Natural killer cell (primary cell): ENCODE data around the gene C19orf67. TPM values are rescaled to one million over a fixed set of nuclear protein-coding genes. Genes with fewer than 3 reads are reported as not detected.

Experiments
- ATAC-seq, 3 donors: fragments of 150-1000 bp in 2 of 3; fragments of 200-7000 bp in 1 of 3; cut with Tn5 transposase; 1 replicate in 1 of 3; 2 replicates in 2 of 3; pipeline ENCODE4 v1.10.0; 2021; ENCODE audit warnings: mild to moderate bottlenecking in 2 of 3, moderate library complexity in 2 of 3
- DNase-seq, 2 donors: peaks; one replicate each; pipeline versions ENCODE4 v3.0.0 to v3.0.0-alpha.2; 2013 to 2021; ENCODE audit warnings: mixed read lengths in 1 of 2
- H3K27ac ChIP-seq: one replicate; pipeline ENCODE4 v1.5.1; 2013; ENCODE audit warnings: mild to moderate bottlenecking, low read length
- H3K27me3 ChIP-seq: one replicate; pipeline ENCODE4 v1.6.1; 2013; ENCODE audit warnings: low read length; ENCODE audit not compliant: control insufficient read depth, insufficient read depth
- H3K36me3 ChIP-seq: one replicate; pipeline ENCODE4 v1.6.1; 2013; ENCODE audit warnings: low read length; ENCODE audit not compliant: control insufficient read depth, insufficient read depth
- H3K4me1 ChIP-seq: one replicate; pipeline ENCODE4 v1.6.1; 2013; ENCODE audit warnings: low read length; ENCODE audit not compliant: control insufficient read depth, insufficient read depth
- H3K4me3 ChIP-seq: one replicate; pipeline ENCODE4 v1.5.1; 2013; ENCODE audit warnings: low read length
- H3K9me3 ChIP-seq: one replicate; pipeline ENCODE4 v1.6.1; 2013; ENCODE audit warnings: low read length; ENCODE audit not compliant: control insufficient read depth, insufficient read depth
- H3K27ac Mint-ChIP-seq, 2 donors: one replicate each; pipeline ENCODE4 v1.8.0; 2022; ENCODE audit warnings: mild to moderate bottlenecking in 2 of 2, mixed read lengths in 2 of 2, moderate library complexity in 1 of 2
- H3K27me3 Mint-ChIP-seq, 2 donors: one replicate each; pipeline ENCODE4 v1.8.0; 2022; ENCODE audit warnings: low read depth in 2 of 2, mixed read lengths in 2 of 2
- H3K36me3 Mint-ChIP-seq: one replicate; pipeline ENCODE4 v1.8.0; 2022; ENCODE audit warnings: mixed read lengths
- H3K4me1 Mint-ChIP-seq, 2 donors: one replicate each; pipeline ENCODE4 v1.8.0; 2022; ENCODE audit warnings: mixed read lengths in 2 of 2
- H3K4me3 Mint-ChIP-seq: one replicate; pipeline ENCODE4 v1.8.0; 2022; ENCODE audit warnings: mild to moderate bottlenecking, moderate library complexity, mixed read lengths
- H3K9me3 Mint-ChIP-seq, 2 donors: one replicate each; pipeline ENCODE4 v1.8.0; 2022; ENCODE audit warnings: mixed read lengths in 2 of 2
- WGBS: methylation state at CpG from one replicate; pipeline ENCODE4 v1.1.7; 2013; ENCODE audit warnings: missing lambda C conversion rate; ENCODE audit not compliant: insufficient coverage; 5-methylcytosine and 5-hydroxymethylcytosine counted together
- intact Hi-C: fragments of 100-400 bp; cut with micrococcal nuclease; formaldehyde crosslinking; loops from one replicate; pipeline ENCODE4 v1.14.2; 2022
- total RNA-seq, 4 donors: library from RNA; stranded (reverse); fragments of 120-200 nt in 1 of 4; gene quantifications; one replicate each; pipeline versions ENCODE4 v1.2.3 to v1.2.4, GENCODE V29; 2013 to 2022
- TF ChIP-seq, protein P1 (sequence below): fragments of 200-600 bp; IDR thresholded peaks from one replicate; pipeline ENCODE4 v1.8.0; 2022; ENCODE audit warnings: antibody characterized with exemption

The C19orf67 gene
- total RNA-seq, 3 donors from 2014 or later (not counting 1 experiment from before 2014, with no cell fraction given) = 0.35 to 0.53 TPM; not detected in 1

DNA sequence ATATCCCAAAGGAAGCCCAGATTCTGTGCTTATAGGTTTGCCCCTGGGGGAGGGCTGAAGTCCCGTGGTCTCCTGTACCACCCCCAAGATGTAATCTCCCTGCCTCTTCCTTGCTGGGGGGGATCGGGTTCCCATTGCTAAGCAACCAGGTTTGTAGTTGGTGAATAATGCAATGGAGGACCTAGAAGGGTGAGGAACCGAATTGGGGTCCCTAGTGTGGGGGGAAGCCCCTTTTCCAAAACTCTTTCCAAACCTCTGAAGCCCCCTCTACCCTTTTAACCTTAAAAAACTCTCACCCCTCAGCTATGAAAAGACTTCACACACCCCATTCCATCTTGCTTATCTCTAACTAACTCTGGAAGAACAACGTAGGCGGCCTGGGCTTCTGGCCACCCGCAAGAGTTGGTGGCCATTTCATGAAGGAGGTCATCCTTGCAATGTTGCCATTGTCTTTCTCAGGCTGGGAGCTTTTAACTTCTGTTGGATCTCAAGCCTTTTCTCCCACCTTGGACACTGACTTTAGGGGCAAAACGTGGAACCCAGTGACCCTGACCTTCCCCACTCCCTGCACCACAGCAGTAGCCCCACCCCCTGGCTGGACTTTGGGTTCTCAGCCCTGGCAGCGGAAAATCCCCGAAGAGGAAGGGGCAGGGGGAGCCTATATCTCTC, 24.4 kb downstream of the C19orf67 start:
- no peak overlapping the region for H3K27ac Mint-ChIP-seq
- Histone ChIP-seq H3K36me3 (no peaks in the 10 kb centered on the region), H3K27me3 (peaks cover 20% of the 10 kb centered on the region), H3K4me1 (peaks cover 21% of the 10 kb centered on the region), H3K27ac (no peak overlapping the region), H3K4me3 (no peak overlapping the region), H3K9me3 (no peaks in the 10 kb centered on the region)
- ATAC-seq (no peak), DNase-seq (no peak)
- H3K36me3 Mint-ChIP-seq = no peaks in the 10 kb centered on the region
- no peaks in the 10 kb centered on the region for H3K9me3 Mint-ChIP-seq
- intact Hi-C loops = no loop called here
- TF ChIP-seq, protein P1, sequence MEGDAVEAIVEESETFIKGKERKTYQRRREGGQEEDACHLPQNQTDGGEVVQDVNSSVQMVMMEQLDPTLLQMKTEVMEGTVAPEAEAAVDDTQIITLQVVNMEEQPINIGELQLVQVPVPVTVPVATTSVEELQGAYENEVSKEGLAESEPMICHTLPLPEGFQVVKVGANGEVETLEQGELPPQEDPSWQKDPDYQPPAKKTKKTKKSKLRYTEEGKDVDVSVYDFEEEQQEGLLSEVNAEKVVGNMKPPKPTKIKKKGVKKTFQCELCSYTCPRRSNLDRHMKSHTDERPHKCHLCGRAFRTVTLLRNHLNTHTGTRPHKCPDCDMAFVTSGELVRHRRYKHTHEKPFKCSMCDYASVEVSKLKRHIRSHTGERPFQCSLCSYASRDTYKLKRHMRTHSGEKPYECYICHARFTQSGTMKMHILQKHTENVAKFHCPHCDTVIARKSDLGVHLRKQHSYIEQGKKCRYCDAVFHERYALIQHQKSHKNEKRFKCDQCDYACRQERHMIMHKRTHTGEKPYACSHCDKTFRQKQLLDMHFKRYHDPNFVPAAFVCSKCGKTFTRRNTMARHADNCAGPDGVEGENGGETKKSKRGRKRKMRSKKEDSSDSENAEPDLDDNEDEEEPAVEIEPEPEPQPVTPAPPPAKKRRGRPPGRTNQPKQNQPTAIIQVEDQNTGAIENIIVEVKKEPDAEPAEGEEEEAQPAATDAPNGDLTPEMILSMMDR = no peak
- H3K27me3 Mint-ChIP-seq = peaks cover 20 to 30% of the 10 kb centered on the region in 2 donors
- peaks cover 9 to 15% of the 10 kb centered on the region in 2 donors for H3K4me1 Mint-ChIP-seq
- WGBS = 62% methylated on average over 7 of the region's 9 CpGs
- no peak overlapping the region for H3K4me3 Mint-ChIP-seq

GRCh38 chr19:14059652-14060155, 25.9 kb downstream of the C19orf67 start:
- ATAC-seq = no peak
- Mint-ChIP-seq H3K36me3 (no peaks in the 10 kb centered on the region), H3K27ac (no peak overlapping the region), H3K9me3 (no peaks in the 10 kb centered on the region), H3K27me3 (peaks cover 20 to 30% of the 10 kb centered on the region in 2 donors), H3K4me3 (no peak overlapping the region), H3K4me1 (peaks cover 9 to 15% of the 10 kb centered on the region in 2 donors)
- Histone ChIP-seq H3K9me3 (no peaks in the 10 kb centered on the region), H3K27me3 (peaks cover 20% of the 10 kb centered on the region), H3K4me1 (peaks cover 21% of the 10 kb centered on the region), H3K27ac (no peak overlapping the region), H3K4me3 (no peak overlapping the region), H3K36me3 (no peaks in the 10 kb centered on the region)
- intact Hi-C loops = no loop called here
- 61% methylated on average over 7 of the region's 8 CpGs for WGBS
- DNase-seq = no peak
- TF ChIP-seq, protein P1 = no peak

GRCh38 chr19:14059093-14059480, 26.5 kb downstream of the C19orf67 start:
- TF ChIP-seq, protein P1 = peak; percentile 61
- DNase-seq (peak; percentile 46 to 75), ATAC-seq (peak in 2 of 3 donors; percentile 63 to 73)
- no peak overlapping the region for H3K4me3 ChIP-seq
- H3K9me3 ChIP-seq = no peaks in the 10 kb centered on the region
- H3K27me3 ChIP-seq = peaks cover 20% of the 10 kb centered on the region
- no peak overlapping the region for H3K27ac ChIP-seq
- H3K27me3 Mint-ChIP-seq = peaks cover 20 to 30% of the 10 kb centered on the region in 2 donors
- WGBS = 24% methylated on average over 15 of the region's 15 CpGs
- intact Hi-C loops = no loop called here
- H3K36me3 ChIP-seq = no peaks in the 10 kb centered on the region
- H3K9me3 Mint-ChIP-seq = no peaks in the 10 kb centered on the region
- H3K36me3 Mint-ChIP-seq = no peaks in the 10 kb centered on the region
- H3K4me1 Mint-ChIP-seq = peaks cover 9 to 18% of the 10 kb centered on the region in 2 donors
- peak overlapping the region in 1 of 2 donors; percentile 17 for H3K27ac Mint-ChIP-seq
- no peak overlapping the region for H3K4me3 Mint-ChIP-seq
- H3K4me1 ChIP-seq = peaks cover 21% of the 10 kb centered on the region
